ENCODE measurements around the gene EXOC4.

The EXOC4 gene

GRCh38 chr7:133649593-133649992 is 396.7 kb downstream of the EXOC4 start:
- Histone ChIP-seq H3K27ac (ENCODE audit: poor library complexity, severe bottlenecking) (no peak overlapping the region), H3K4me1 (ENCODE audit: insufficient read depth, poor library complexity, severe bottlenecking) (peaks cover 13% of the 10 kb centered on the region), H3K36me3 (ENCODE audit: low read depth) (no peaks in the 10 kb centered on the region), H3K4me3 (ENCODE audit: severe bottlenecking) (no peak overlapping the region), H3K27me3 (ENCODE audit: insufficient read depth, poor library complexity, severe bottlenecking) (no peaks in the 10 kb centered on the region), H3K9me3 (ENCODE audit: severe bottlenecking) (peaks cover 2% of the 10 kb centered on the region)
- no peak for DNase-seq (ENCODE audit: low spot score)
- TF ChIP-seq CTCF (IDR thresholded peaks at IDR 0.05; ENCODE audit: poor library complexity, severe bottlenecking): no peak
- ATAC-seq (ENCODE audit: low read depth): no peak

GRCh38 chr7:133650069-133650468 is 397.2 kb downstream of the EXOC4 start:
- peaks cover 13% of the 10 kb centered on the region for H3K4me1 ChIP-seq (ENCODE audit: insufficient read depth, poor library complexity, severe bottlenecking)
- ATAC-seq (ENCODE audit: low read depth) (0 out of 3 replicates have a peak, but pooled peaks have one; percentile 19), DNase-seq (ENCODE audit: low spot score) (no peak)
- no peak overlapping the region for H3K4me3 ChIP-seq (ENCODE audit: severe bottlenecking)
- no peak for TF ChIP-seq CTCF (IDR thresholded peaks at IDR 0.05; ENCODE audit: poor library complexity, severe bottlenecking)
- H3K27me3 ChIP-seq (ENCODE audit: insufficient read depth, poor library complexity, severe bottlenecking): no peaks in the 10 kb centered on the region
- no peak overlapping the region for H3K27ac ChIP-seq (ENCODE audit: poor library complexity, severe bottlenecking)
- no peaks in the 10 kb centered on the region for H3K36me3 ChIP-seq (ENCODE audit: low read depth)
- H3K9me3 ChIP-seq (ENCODE audit: severe bottlenecking): peaks cover 2% of the 10 kb centered on the region

GRCh38 chr7:133650487-133651300 is 397.8 kb downstream of the EXOC4 start:
- Histone ChIP-seq H3K4me3 (ENCODE audit: severe bottlenecking) (no peak overlapping the region), H3K27ac (ENCODE audit: poor library complexity, severe bottlenecking) (no peak overlapping the region), H3K27me3 (ENCODE audit: insufficient read depth, poor library complexity, severe bottlenecking) (no peaks in the 10 kb centered on the region), H3K4me1 (ENCODE audit: insufficient read depth, poor library complexity, severe bottlenecking) (peaks cover 9% of the 10 kb centered on the region), H3K9me3 (ENCODE audit: severe bottlenecking) (peaks cover 2% of the 10 kb centered on the region), H3K36me3 (ENCODE audit: low read depth) (no peaks in the 10 kb centered on the region)
- no peak for ATAC-seq (ENCODE audit: low read depth)
- DNase-seq (ENCODE audit: low spot score): no peak
- TF ChIP-seq CTCF (IDR thresholded peaks at IDR 0.05; ENCODE audit: poor library complexity, severe bottlenecking): no peak

GRCh38 chr7:133652547-133652946 is 399.7 kb downstream of the EXOC4 start:
- Histone ChIP-seq H3K36me3 (ENCODE audit: low read depth) (no peaks in the 10 kb centered on the region), H3K4me1 (ENCODE audit: insufficient read depth, poor library complexity, severe bottlenecking) (no peaks in the 10 kb centered on the region), H3K9me3 (ENCODE audit: severe bottlenecking) (peaks cover 2% of the 10 kb centered on the region), H3K4me3 (ENCODE audit: severe bottlenecking) (no peak overlapping the region), H3K27me3 (ENCODE audit: insufficient read depth, poor library complexity, severe bottlenecking) (no peaks in the 10 kb centered on the region), H3K27ac (ENCODE audit: poor library complexity, severe bottlenecking) (no peak overlapping the region)
- no peak for DNase-seq (ENCODE audit: low spot score)
- no peak for ATAC-seq (ENCODE audit: low read depth)
- TF ChIP-seq CTCF (IDR thresholded peaks at IDR 0.05; ENCODE audit: poor library complexity, severe bottlenecking): no peak

- no peak for TF ChIP-seq CTCF (IDR thresholded peaks at IDR 0.05; ENCODE audit: poor library complexity, severe bottlenecking)
- H3K27ac ChIP-seq (ENCODE audit: poor library complexity, severe bottlenecking): no peak overlapping the region
- no peak overlapping the region for H3K4me3 ChIP-seq (ENCODE audit: severe bottlenecking)
- peaks cover 2% of the 10 kb centered on the region for H3K9me3 ChIP-seq (ENCODE audit: severe bottlenecking)
- no peaks in the 10 kb centered on the region for H3K4me1 ChIP-seq (ENCODE audit: insufficient read depth, poor library complexity, severe bottlenecking)
- DNase-seq (ENCODE audit: low spot score): no peak
- H3K27me3 ChIP-seq (ENCODE audit: insufficient read depth, poor library complexity, severe bottlenecking): no peaks in the 10 kb centered on the region
- no peaks in the 10 kb centered on the region for H3K36me3 ChIP-seq (ENCODE audit: low read depth)
- ATAC-seq (ENCODE audit: low read depth): no peak
Observed at GRCh38 chr7:133654547-133654946, 401.7 kb downstream of the EXOC4 start.

All from RWPE2 (cell line).